Measurements from ENCODE around the gene SMTN. TPM values are rescaled to one million over a fixed set of nuclear protein-coding genes. Genes with fewer than 3 reads are reported as not detected.

SMTN gene
- total RNA-seq (2022; extraction: Qiagen RNA extraction; ENCODE audit: low read depth): 26.1 to 32.9 TPM (median 29.5 TPM) in 5 replicates

GRCh38 chr22:31080848-31081649 lies at the start of gene SMTN:
SMTN (plus strand) TSS chr22:31081318; CDS start chr22:31083259, 1,941 bp downstream.

GRCh38 chr22:31107178-31107893 lies 26.2 kb downstream of the SMTN start, which contains the start of gene SELENOM:
SELENOM (minus strand) TSS chr22:31107568; CDS start chr22:31107505, 63 bp downstream.

GRCh38 chr22:31122532-31123291 lies 41.6 kb downstream of the SMTN start, which contains the start of gene INPP5J:
INPP5J (plus strand) TSS chr22:31122966; CDS start chr22:31123015, 49 bp downstream.

GRCh38 chr22:31139866-31140716 lies 59.0 kb downstream of the SMTN start, which contains the start of gene PLA2G3:
PLA2G3 (minus strand) TSS chr22:31140508; CDS start chr22:31140354, 154 bp downstream.

Other genes with a start within 250 kb of the SMTN start
- gene MORC2, start 112.5 kb upstream of the SMTN start, total RNA-seq (2022; extraction: Qiagen RNA extraction; ENCODE audit: low read depth): 12.3 to 15.1 TPM (median 13.6 TPM) in 5 replicates
- 21.9 to 30.4 TPM (median 28.9 TPM) in 5 replicates for gene TUG1, start 112.1 kb upstream of the SMTN start, total RNA-seq (2022; extraction: Qiagen RNA extraction; ENCODE audit: low read depth)
- 57.6 to 74.4 TPM (median 67.3 TPM) in 5 replicates for gene SELENOM, start 26.2 kb downstream of the SMTN start, total RNA-seq (2022; extraction: Qiagen RNA extraction; ENCODE audit: low read depth)
- 0.46 to 0.57 TPM (median 0.51 TPM) in 5 replicates for gene INPP5J, start 41.6 kb downstream of the SMTN start, total RNA-seq (2022; extraction: Qiagen RNA extraction; ENCODE audit: low read depth)
- not detected in 5 replicates for gene PLA2G3, start 59.2 kb downstream of the SMTN start, total RNA-seq (2022; extraction: Qiagen RNA extraction; ENCODE audit: low read depth)
- gene RNF185, start 78.9 kb downstream of the SMTN start, total RNA-seq (2022; extraction: Qiagen RNA extraction; ENCODE audit: low read depth): 22.2 to 26.9 TPM (median 25.2 TPM) in 5 replicates
- gene LIMK2, start 131.0 kb downstream of the SMTN start, total RNA-seq (2022; extraction: Qiagen RNA extraction; ENCODE audit: low read depth): 6.6 to 9.9 TPM (median 7.9 TPM) in 5 replicates
- gene PIK3IP1, start 211.2 kb downstream of the SMTN start, total RNA-seq (2022; extraction: Qiagen RNA extraction; ENCODE audit: low read depth): 0.74 to 1.2 TPM (median 0.82 TPM) in 5 replicates

Data from A549 treated with GW870086 at 1 μM for 4 hours (cell line).